ENCODE data around the gene NECTIN4. TPM values are rescaled to one million over a fixed set of nuclear protein-coding genes. Genes with fewer than 3 reads are reported as not detected.

Gene NECTIN4
- total and polyA plus RNA-seq, 4 experiments from 2014 or later: not detected

- H3K27me3 Mint-ChIP-seq: peaks cover 0 to 2% of the 10 kb centered on the region in 2 donors
- peak within 1 kb of the TSS; percentile 75 to 100 (median 98) for H3K27ac Mint-ChIP-seq
- H3K4me3 Mint-ChIP-seq: peak within 1 kb of the TSS; percentile 81 to 94 (median 88)
- H3K9me3 ChIP-seq (ENCODE audit: control insufficient read depth in 1 of 2, low read length in 2 of 2): no peaks in the 10 kb centered on the region
- peaks cover 13 to 38% of the 10 kb centered on the region in 2 donors for H3K36me3 Mint-ChIP-seq
- H3K4me1 Mint-ChIP-seq: peaks cover 12 to 27% (median 20%) of the 10 kb centered on the region in 4 donors
- POLR2A ChIA-PET (ENCODE audit: partially characterized antibody): interaction anchor here (0.6 to 7.0 kb wide), 28 partner anchors 10 to 887 kb away, joined by 3 to 128 read pairs (median 6); partner anchors contain the start of genes ARHGAP30, DEDD, F11R and NIT1
- H3K4me1 ChIP-seq (ENCODE audit: insufficient read depth, low read length): peaks cover 22% of the 10 kb centered on the region
- H3K36me3 ChIP-seq (ENCODE audit: insufficient read depth, low read length): peaks cover 21% of the 10 kb centered on the region
- peaks cover 0 to 19% (median 3%) of the 10 kb centered on the region in 8 donors for H3K9me3 Mint-ChIP-seq
- peak within 1 kb of the TSS; percentile 54 to 72 for H3K4me3 ChIP-seq (ENCODE audit: low read length in 2 of 2)
- CTCF ChIA-PET (ENCODE audit: partially characterized antibody): interaction anchor here (0.6 to 9.8 kb wide), 38 partner anchors 10 to 322 kb away, joined by 3 to 175 read pairs (median 5); partner anchors contain the start of genes ARHGAP30, F11R, NECTIN4 and NIT1
- H3K27me3 ChIP-seq (ENCODE audit: insufficient read depth, low read length): no peaks in the 10 kb centered on the region
- H3K27ac ChIP-seq (ENCODE audit: low read depth, low read length): peak within 1 kb of the TSS; percentile 55
- intact Hi-C loops (cut with micrococcal nuclease): loop anchor here (5.0 kb wide), 2 partner anchors 261 to 371 kb away; no protein-coding TSS in a partner anchor
- peak; percentile 63 to 81 (median 69) for DNase-seq
These were observed 9.1 kb upstream of the NECTIN4 start, which contains the start of gene KLHDC9 for GRCh38 chr1:161098210-161099068. TSS of gene KLHDC9 (plus strand) at chr1:161098361. CDS start at chr1:161098536, 175 bp downstream.

- POLR2A ChIA-PET (ENCODE audit: partially characterized antibody): interaction anchor here (1.2 to 7.0 kb wide), 14 partner anchors 10 to 259 kb away, joined by 4 to 128 read pairs (median 11); partner anchors contain the start of genes ARHGAP30, DEDD, F11R and NIT1
- peaks cover 11% of the 10 kb centered on the region for H3K36me3 ChIP-seq (ENCODE audit: insufficient read depth, low read length)
- Mint-ChIP-seq H3K9me3 (peaks cover 0 to 19% (median 3%) of the 10 kb centered on the region in 8 donors), H3K27ac (peak overlapping the region; percentile 35 to 100 (median 97)), H3K36me3 (peaks cover 9 to 31% of the 10 kb centered on the region in 2 donors), H3K4me1 (peaks cover 12 to 27% (median 20%) of the 10 kb centered on the region in 4 donors), H3K4me3 (peak overlapping the region in 4 of 8 donors; percentile 12 to 52 (median 49)), H3K27me3 (peaks cover 0 to 2% of the 10 kb centered on the region in 2 donors)
- no peaks in the 10 kb centered on the region for H3K9me3 ChIP-seq (ENCODE audit: control insufficient read depth in 1 of 2, low read length in 2 of 2)
- intact Hi-C loops (cut with micrococcal nuclease): loop anchor here (5.0 kb wide), 2 partner anchors 259 to 369 kb away; no protein-coding TSS in a partner anchor
- H3K27me3 ChIP-seq (ENCODE audit: insufficient read depth, low read length): no peaks in the 10 kb centered on the region
- H3K4me1 ChIP-seq (ENCODE audit: insufficient read depth, low read length): peaks cover 22% of the 10 kb centered on the region
- H3K27ac ChIP-seq (ENCODE audit: low read depth, low read length): no peak overlapping the region
- DNase-seq: no peak
- CTCF ChIA-PET (ENCODE audit: partially characterized antibody): interaction anchor here (0.8 to 9.8 kb wide), 17 partner anchors 9 to 319 kb away, joined by 3 to 175 read pairs (median 13); partner anchors contain the start of genes ARHGAP30, F11R, NECTIN4 and TSTD1
- no peak overlapping the region for H3K4me3 ChIP-seq (ENCODE audit: low read length in 2 of 2)
These were observed 7.2 kb upstream of the NECTIN4 start for GRCh38 chr1:161096530-161096929.

GRCh38 chr1:161096015-161096414 lies 6.7 kb upstream of the NECTIN4 start:
- Histone ChIP-seq H3K9me3 (ENCODE audit: control insufficient read depth in 1 of 2, low read length in 2 of 2) (no peaks in the 10 kb centered on the region), H3K4me1 (ENCODE audit: insufficient read depth, low read length) (peaks cover 22% of the 10 kb centered on the region), H3K4me3 (ENCODE audit: low read length in 2 of 2) (no peak overlapping the region), H3K27ac (ENCODE audit: low read depth, low read length) (no peak overlapping the region), H3K27me3 (ENCODE audit: insufficient read depth, low read length) (no peaks in the 10 kb centered on the region), H3K36me3 (ENCODE audit: insufficient read depth, low read length) (peaks cover 9% of the 10 kb centered on the region)
- CTCF ChIA-PET (ENCODE audit: partially characterized antibody): interaction anchor here (1.6 to 9.8 kb wide), 8 partner anchors 20 to 106 kb away, joined by 4 to 175 read pairs (median 34); partner anchors contain the start of genes ARHGAP30, F11R and TSTD1
- peaks cover 0 to 2% of the 10 kb centered on the region in 2 donors for H3K27me3 Mint-ChIP-seq
- H3K27ac Mint-ChIP-seq: peak overlapping the region in 5 of 7 donors; percentile 35 to 99 (median 85)
- H3K4me1 Mint-ChIP-seq: peaks cover 12 to 27% (median 20%) of the 10 kb centered on the region in 4 donors
- intact Hi-C loops (cut with micrococcal nuclease): loop anchor here (5.0 kb wide), 2 partner anchors 259 to 369 kb away; no protein-coding TSS in a partner anchor
- peaks cover 9 to 27% of the 10 kb centered on the region in 2 donors for H3K36me3 Mint-ChIP-seq
- H3K9me3 Mint-ChIP-seq: peaks cover 0 to 19% (median 3%) of the 10 kb centered on the region in 8 donors
- H3K4me3 Mint-ChIP-seq: no peak overlapping the region
- DNase-seq: no peak
- POLR2A ChIA-PET (ENCODE audit: partially characterized antibody): interaction anchor here (1.6 to 7.0 kb wide), 6 partner anchors 9 to 75 kb away, joined by 4 to 128 read pairs (median 48); partner anchors contain the start of genes ARHGAP30, F11R, NIT1 and PFDN2

- CTCF ChIA-PET (ENCODE audit: partially characterized antibody): interaction anchor here (0.9 to 9.8 kb wide), 7 partner anchors 22 to 105 kb away, joined by 3 to 175 read pairs (median 47); partner anchors contain the start of genes ARHGAP30, F11R and TSTD1
- H3K4me1 Mint-ChIP-seq: peaks cover 12 to 27% (median 21%) of the 10 kb centered on the region in 4 donors
- peaks cover 9 to 20% of the 10 kb centered on the region in 2 donors for H3K36me3 Mint-ChIP-seq
- H3K4me3 ChIP-seq (ENCODE audit: low read length in 2 of 2): no peak overlapping the region
- H3K27ac Mint-ChIP-seq: peak overlapping the region in 4 of 7 donors; percentile 55 to 99 (median 68)
- H3K27me3 Mint-ChIP-seq: peaks cover 0 to 2% of the 10 kb centered on the region in 2 donors
- peaks cover 22% of the 10 kb centered on the region for H3K4me1 ChIP-seq (ENCODE audit: insufficient read depth, low read length)
- intact Hi-C loops (cut with micrococcal nuclease): loop anchor here (5.0 kb wide), 2 partner anchors 258 to 368 kb away; no protein-coding TSS in a partner anchor
- POLR2A ChIA-PET (ENCODE audit: partially characterized antibody): interaction anchor here (1.0 to 7.0 kb wide), 3 partner anchors 26 to 57 kb away, joined by 3 to 128 read pairs (median 122); partner anchors contain the start of genes ARHGAP30 and USF1
- peaks cover 4% of the 10 kb centered on the region for H3K36me3 ChIP-seq (ENCODE audit: insufficient read depth, low read length)
- no peak for DNase-seq
- H3K9me3 Mint-ChIP-seq: peaks cover 0 to 19% (median 3%) of the 10 kb centered on the region in 8 donors
- no peaks in the 10 kb centered on the region for H3K27me3 ChIP-seq (ENCODE audit: insufficient read depth, low read length)
- H3K27ac ChIP-seq (ENCODE audit: low read depth, low read length): no peak overlapping the region
- H3K4me3 Mint-ChIP-seq: no peak overlapping the region
- H3K9me3 ChIP-seq (ENCODE audit: control insufficient read depth in 1 of 2, low read length in 2 of 2): no peaks in the 10 kb centered on the region
These were observed 5.9 kb upstream of the NECTIN4 start for GRCh38 chr1:161095230-161095629.

- no peaks in the 10 kb centered on the region for H3K9me3 ChIP-seq (ENCODE audit: control insufficient read depth in 1 of 2, low read length in 2 of 2)
- peaks cover 0 to 19% (median 3%) of the 10 kb centered on the region in 8 donors for H3K9me3 Mint-ChIP-seq
- intact Hi-C loops (cut with micrococcal nuclease): no loop called here
- H3K4me1 ChIP-seq (ENCODE audit: insufficient read depth, low read length): peaks cover 22% of the 10 kb centered on the region
- ChIA-PET POLR2A (ENCODE audit: partially characterized antibody) (interaction anchor here (0.6 to 7.0 kb wide), 3 partner anchors 48 to 90 kb away, joined by 3 to 128 read pairs (median 3); partner anchors contain the start of gene USF1), CTCF (ENCODE audit: partially characterized antibody) (interaction anchor here (0.9 to 9.8 kb wide), 6 partner anchors 23 to 97 kb away, joined by 3 to 175 read pairs (median 56); partner anchors contain the start of genes ARHGAP30, F11R and TSTD1)
- no peaks in the 10 kb centered on the region for H3K36me3 ChIP-seq (ENCODE audit: insufficient read depth, low read length)
- H3K4me1 Mint-ChIP-seq: peaks cover 12 to 27% (median 21%) of the 10 kb centered on the region in 4 donors
- peak overlapping the region in 3 of 7 donors; percentile 50 to 99 (median 55) for H3K27ac Mint-ChIP-seq
- no peaks in the 10 kb centered on the region for H3K27me3 ChIP-seq (ENCODE audit: insufficient read depth, low read length)
- DNase-seq: no peak
- H3K4me3 Mint-ChIP-seq: no peak overlapping the region
- peaks cover 0 to 2% of the 10 kb centered on the region in 2 donors for H3K27me3 Mint-ChIP-seq
- H3K27ac ChIP-seq (ENCODE audit: low read depth, low read length): no peak overlapping the region
- H3K36me3 Mint-ChIP-seq: peaks cover 4 to 13% of the 10 kb centered on the region in 2 donors
- H3K4me3 ChIP-seq (ENCODE audit: low read length in 2 of 2): no peak overlapping the region
These were observed 5.1 kb upstream of the NECTIN4 start for GRCh38 chr1:161094481-161094880.

GRCh38 chr1:161092621-161093028 lies 3.3 kb upstream of the NECTIN4 start:
- H3K36me3 ChIP-seq (ENCODE audit: insufficient read depth, low read length): no peaks in the 10 kb centered on the region
- H3K9me3 ChIP-seq (ENCODE audit: control insufficient read depth in 1 of 2, low read length in 2 of 2): no peaks in the 10 kb centered on the region
- peaks cover 0 to 2% of the 10 kb centered on the region in 2 donors for H3K27me3 Mint-ChIP-seq
- peak overlapping the region in 1 of 7 donors; percentile 16 for H3K27ac Mint-ChIP-seq
- H3K4me1 Mint-ChIP-seq: peaks cover 7 to 14% (median 11%) of the 10 kb centered on the region in 4 donors
- H3K4me1 ChIP-seq (ENCODE audit: insufficient read depth, low read length): peaks cover 9% of the 10 kb centered on the region
- peaks cover 0 to 11% (median 2%) of the 10 kb centered on the region in 8 donors for H3K9me3 Mint-ChIP-seq
- no peak overlapping the region for H3K4me3 ChIP-seq (ENCODE audit: low read length in 2 of 2)
- no peaks in the 10 kb centered on the region for H3K27me3 ChIP-seq (ENCODE audit: insufficient read depth, low read length)
- peaks cover 3% of the 10 kb centered on the region in 2 donors for H3K36me3 Mint-ChIP-seq
- DNase-seq: no peak
- intact Hi-C loops (cut with micrococcal nuclease): no loop called here
- no peak overlapping the region for H3K27ac ChIP-seq (ENCODE audit: low read depth, low read length)
- no peak overlapping the region for H3K4me3 Mint-ChIP-seq
- ChIA-PET POLR2A (ENCODE audit: partially characterized antibody) (interaction anchor here (1.2 to 1.7 kb wide), 2 partner anchors 24 to 47 kb away, joined by 3 to 4 read pairs; partner anchors contain the start of gene USF1), CTCF (ENCODE audit: partially characterized antibody) (interaction anchor here (0.6 to 9.8 kb wide), 6 partner anchors 8 to 127 kb away, joined by 3 to 175 read pairs (median 4); partner anchors contain the start of gene ARHGAP30)

Data from CD4-positive, alpha-beta memory T cell (primary cell).